Left ventricle myocardium inferior (tissue), 1 donor: ENCODE data around the gene PTPRM. TPM values are rescaled to one million over a fixed set of nuclear protein-coding genes. Genes with fewer than 3 reads are reported as not detected.

Experiments
- DNase-seq: peaks from one replicate; pipeline ENCODE4 v3.0.0-alpha.2; 2020
- H3K27ac ChIP-seq: fragments of 200-600 bp; replicated peaks from 2 replicates; pipeline ENCODE4 v1.8.0; 2021
- H3K27me3 ChIP-seq: fragments of 200-600 bp; 2 replicates; pipeline ENCODE4 v1.8.0; 2021; ENCODE audit warnings: low read depth
- H3K36me3 ChIP-seq: fragments of 200-600 bp; 2 replicates; pipeline ENCODE4 v1.8.0; 2021
- H3K4me1 ChIP-seq: fragments of 200-600 bp; 2 replicates; pipeline ENCODE4 v1.8.0; 2021
- H3K4me3 ChIP-seq: fragments of 200-600 bp; 2 replicates; pipeline ENCODE4 v1.8.0; 2021; ENCODE audit warnings: mild to moderate bottlenecking, moderate library complexity
- H3K9me3 ChIP-seq: fragments of 200-600 bp; replicated peaks from 2 replicates; pipeline ENCODE4 v1.8.0; 2021
- intact Hi-C: fragments of 100-400 bp; cut with micrococcal nuclease; formaldehyde crosslinking; loops from one replicate; pipeline ENCODE4 v1.11.0; 2022
- total RNA-seq: library from RNA; stranded (reverse); fragmentation: NEBNext Ultra II Directional; extraction: Animal tissue kit (Norgen Biotek cat#: 25700); gene quantifications from one replicate; pipeline ENCODE4 v1.2.1, GENCODE V29; 2021
- TF ChIP-seq, protein P1 (sequence below): fragments of 200-600 bp; IDR thresholded peaks from 2 replicates; pipeline ENCODE4 v1.8.0; 2021; ENCODE audit warnings: antibody characterized with exemption, mild to moderate bottlenecking, borderline replicate concordance
- donor health status: DM: no; HTN: yes; CAD: no; lungs with severe emphysema.

PTPRM gene
- total RNA-seq, 1 donor from 2014 or later, result 132 TPM

GRCh38 chr18:8288472-8289195 lies 721.5 kb downstream of the PTPRM start:
- Histone ChIP-seq H3K36me3 (peaks cover 4% of the 10 kb centered on the region), H3K27me3 (no peaks in the 10 kb centered on the region), H3K9me3 (no peaks in the 10 kb centered on the region), H3K4me1 (peaks cover 23% of the 10 kb centered on the region), H3K27ac (no peak overlapping the region), H3K4me3 (no peak overlapping the region)
- no peak for DNase-seq
- TF ChIP-seq, protein P1, sequence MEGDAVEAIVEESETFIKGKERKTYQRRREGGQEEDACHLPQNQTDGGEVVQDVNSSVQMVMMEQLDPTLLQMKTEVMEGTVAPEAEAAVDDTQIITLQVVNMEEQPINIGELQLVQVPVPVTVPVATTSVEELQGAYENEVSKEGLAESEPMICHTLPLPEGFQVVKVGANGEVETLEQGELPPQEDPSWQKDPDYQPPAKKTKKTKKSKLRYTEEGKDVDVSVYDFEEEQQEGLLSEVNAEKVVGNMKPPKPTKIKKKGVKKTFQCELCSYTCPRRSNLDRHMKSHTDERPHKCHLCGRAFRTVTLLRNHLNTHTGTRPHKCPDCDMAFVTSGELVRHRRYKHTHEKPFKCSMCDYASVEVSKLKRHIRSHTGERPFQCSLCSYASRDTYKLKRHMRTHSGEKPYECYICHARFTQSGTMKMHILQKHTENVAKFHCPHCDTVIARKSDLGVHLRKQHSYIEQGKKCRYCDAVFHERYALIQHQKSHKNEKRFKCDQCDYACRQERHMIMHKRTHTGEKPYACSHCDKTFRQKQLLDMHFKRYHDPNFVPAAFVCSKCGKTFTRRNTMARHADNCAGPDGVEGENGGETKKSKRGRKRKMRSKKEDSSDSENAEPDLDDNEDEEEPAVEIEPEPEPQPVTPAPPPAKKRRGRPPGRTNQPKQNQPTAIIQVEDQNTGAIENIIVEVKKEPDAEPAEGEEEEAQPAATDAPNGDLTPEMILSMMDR, result no peak
- intact Hi-C loops, result no loop called here

DNA sequence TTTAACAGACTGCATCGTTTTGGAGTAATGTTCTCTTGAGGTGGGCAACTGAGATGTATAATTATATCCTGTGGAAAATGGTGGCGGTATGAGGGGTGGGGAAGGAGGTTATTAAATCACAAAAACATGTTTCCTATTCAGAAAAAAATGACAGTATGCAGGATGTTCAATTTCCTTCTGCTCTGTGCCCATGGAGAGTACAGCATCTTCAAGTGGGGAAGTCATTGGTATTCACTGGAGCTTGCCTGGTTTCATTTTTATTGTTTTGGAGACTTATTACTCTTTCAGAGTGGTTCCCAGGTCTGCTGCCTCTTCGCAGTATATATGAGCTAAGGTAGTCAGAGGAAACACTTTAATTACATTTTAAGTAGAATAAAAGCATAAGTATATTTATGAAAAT lies 723.3 kb downstream of the PTPRM start:
- peaks cover 4% of the 10 kb centered on the region for H3K36me3 ChIP-seq
- H3K4me3 ChIP-seq, result no peak overlapping the region
- DNase-seq, result no peak
- H3K27me3 ChIP-seq, result no peaks in the 10 kb centered on the region
- H3K27ac ChIP-seq, result no peak overlapping the region
- TF ChIP-seq, protein P1, result no peak
- intact Hi-C loops, result no loop called here
- H3K9me3 ChIP-seq, result no peaks in the 10 kb centered on the region
- peaks cover 11% of the 10 kb centered on the region for H3K4me1 ChIP-seq

DNA sequence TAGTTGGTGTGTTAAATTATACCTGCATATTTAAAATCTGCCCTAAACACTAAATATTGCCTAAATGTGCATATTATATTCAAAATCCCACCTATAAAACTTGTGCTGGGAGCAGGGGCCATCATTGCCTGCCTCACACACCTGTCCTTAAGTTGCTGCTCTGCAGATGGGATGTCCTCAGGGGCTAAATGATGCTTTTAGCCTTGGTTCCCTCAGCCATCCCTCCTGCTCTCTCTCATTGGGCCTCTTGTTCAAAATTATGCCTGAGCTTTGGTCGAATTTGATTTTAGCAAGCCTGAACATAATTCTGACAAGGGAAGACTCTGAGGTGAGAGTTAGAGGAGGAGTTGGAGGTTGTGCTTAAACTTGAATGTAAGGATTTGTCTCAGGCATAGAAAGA lies 723.8 kb downstream of the PTPRM start:
- H3K36me3 ChIP-seq, result peaks cover 1% of the 10 kb centered on the region
- no peak overlapping the region for H3K27ac ChIP-seq
- H3K4me3 ChIP-seq, result no peak overlapping the region
- H3K27me3 ChIP-seq, result no peaks in the 10 kb centered on the region
- intact Hi-C loops, result no loop called here
- TF ChIP-seq, protein P1, result no peak
- DNase-seq, result no peak
- H3K4me1 ChIP-seq, result peaks cover 11% of the 10 kb centered on the region
- no peaks in the 10 kb centered on the region for H3K9me3 ChIP-seq

DNA sequence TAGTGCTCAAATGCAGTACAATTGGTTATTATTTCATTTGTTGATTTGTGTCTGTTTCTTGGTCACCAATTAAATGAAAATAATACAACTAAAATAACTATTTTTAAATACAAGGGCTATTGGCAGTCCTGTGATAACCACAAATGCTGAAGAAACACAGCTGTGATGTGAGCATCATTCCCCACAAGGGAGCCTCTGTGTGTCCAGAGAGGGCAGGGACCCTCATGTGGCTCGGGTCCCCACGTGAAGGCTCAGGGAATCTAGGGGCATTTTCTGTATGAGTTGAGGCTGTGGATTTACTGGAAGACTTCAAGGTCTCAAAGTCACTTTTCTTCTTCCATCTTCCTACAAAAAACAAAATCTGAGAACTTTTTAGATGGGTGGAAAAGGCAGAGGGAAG lies 726.1 kb downstream of the PTPRM start:
- peaks cover 9% of the 10 kb centered on the region for H3K4me1 ChIP-seq
- no peak overlapping the region for H3K27ac ChIP-seq
- no peaks in the 10 kb centered on the region for H3K27me3 ChIP-seq
- TF ChIP-seq, protein P1, result no peak
- no peak overlapping the region for H3K4me3 ChIP-seq
- peaks cover 22% of the 10 kb centered on the region for H3K36me3 ChIP-seq
- H3K9me3 ChIP-seq, result no peaks in the 10 kb centered on the region
- intact Hi-C loops, result no loop called here
- DNase-seq, result no peak

DNA sequence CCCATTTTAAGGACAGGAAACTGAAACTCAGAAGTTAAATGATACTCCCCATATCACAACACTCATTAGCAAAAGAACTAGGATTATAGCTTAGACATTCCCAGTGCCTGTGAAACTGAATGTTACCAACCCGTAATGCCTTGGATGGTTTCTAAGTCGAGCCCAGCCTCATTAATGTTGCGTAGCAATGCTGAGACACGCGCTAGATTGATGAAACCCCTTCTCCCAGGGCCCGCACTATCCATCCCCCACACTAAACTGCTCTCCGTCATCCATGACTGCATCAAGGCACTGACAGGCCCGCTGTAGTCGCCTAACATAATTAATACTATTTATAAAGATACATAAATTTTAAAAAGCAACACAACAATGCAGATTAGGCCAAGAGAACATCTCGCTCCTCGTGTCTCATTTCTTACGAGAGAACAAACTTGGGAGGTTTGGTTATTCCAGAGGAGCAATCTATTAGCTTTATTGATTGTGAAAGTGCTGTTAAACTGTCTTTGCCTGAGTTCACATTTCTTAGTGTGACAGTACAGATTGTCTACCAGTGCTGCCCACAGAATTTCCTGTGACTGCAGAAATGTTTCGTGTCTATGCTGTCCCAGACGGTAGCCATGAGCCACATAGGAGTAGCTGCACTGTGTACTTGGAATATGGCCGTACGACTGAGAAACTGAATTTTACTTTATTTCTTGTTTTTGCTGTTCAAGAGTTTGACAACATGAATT lies 729.9 kb downstream of the PTPRM start:
- no peak overlapping the region for H3K27ac ChIP-seq
- no peak for DNase-seq
- H3K4me1 ChIP-seq, result peaks cover 3% of the 10 kb centered on the region
- no peaks in the 10 kb centered on the region for H3K27me3 ChIP-seq
- peaks cover 25% of the 10 kb centered on the region for H3K36me3 ChIP-seq
- intact Hi-C loops, result no loop called here
- H3K9me3 ChIP-seq, result no peaks in the 10 kb centered on the region
- no peak overlapping the region for H3K4me3 ChIP-seq
- TF ChIP-seq, protein P1, result no peak
